ENCODE measurements around the gene CETN3. TPM values are rescaled to one million over a fixed set of nuclear protein-coding genes. Genes with fewer than 3 reads are reported as not detected.

The CETN3 gene
- total RNA-seq, 1 donor from 2014 or later, result 22.5 TPM

DNA sequence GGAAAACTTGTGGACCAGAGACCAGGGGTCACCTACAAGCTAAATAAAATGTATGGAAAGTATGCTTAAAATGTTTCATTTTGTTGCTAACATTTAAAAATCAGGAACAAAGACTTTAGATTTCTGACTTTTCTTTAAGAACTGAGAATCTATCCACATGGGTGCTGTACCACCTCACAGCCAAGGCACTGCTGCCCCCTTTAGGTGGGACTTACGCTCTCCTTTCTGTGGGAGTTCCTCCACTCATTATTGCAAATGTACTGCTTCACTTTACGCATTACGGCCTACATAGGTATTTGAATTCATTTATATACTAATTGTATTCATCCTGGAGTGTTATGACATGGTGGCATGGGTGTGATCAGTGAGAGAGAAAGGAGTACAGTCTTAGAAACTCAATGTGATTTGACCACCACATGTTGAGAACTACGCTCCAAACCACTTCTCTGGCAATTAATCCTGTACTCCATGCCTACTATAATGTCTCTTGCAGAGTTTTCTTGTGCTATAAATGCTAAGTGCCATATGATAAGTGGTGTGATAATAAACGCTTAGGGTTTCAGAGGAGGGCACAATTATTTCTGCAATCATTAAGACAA lies 24.7 kb upstream of the CETN3 start:
- peak; percentile 66 for TF ChIP-seq CTCF (IDR thresholded peaks at IDR 0.05)
- no peak overlapping the region for H3K4me3 ChIP-seq
- no peaks in the 10 kb centered on the region for H3K27me3 ChIP-seq (ENCODE audit: low read depth)
- peak; percentile 69 to 73 for ATAC-seq
- no peaks in the 10 kb centered on the region for H3K36me3 ChIP-seq
- H3K27ac ChIP-seq, result no peak overlapping the region
- DNase-seq, result peak; percentile 59
- H3K4me1 ChIP-seq, result peaks cover 4% of the 10 kb centered on the region
- intact Hi-C loops (cut with DNase I), result loop anchor here (10.0 kb wide), 1 partner anchor 351 kb away; no protein-coding TSS in a partner anchor
- no peaks in the 10 kb centered on the region for H3K9me3 ChIP-seq

GRCh38 chr5:90424245-90424644 lies 14.7 kb upstream of the CETN3 start:
- TF ChIP-seq CTCF (IDR thresholded peaks at IDR 0.05), result no peak
- H3K4me3 ChIP-seq, result no peak overlapping the region
- H3K27me3 ChIP-seq (ENCODE audit: low read depth), result no peaks in the 10 kb centered on the region
- ATAC-seq (no peak), DNase-seq (no peak)
- H3K9me3 ChIP-seq, result no peaks in the 10 kb centered on the region
- H3K36me3 ChIP-seq, result no peaks in the 10 kb centered on the region
- H3K4me1 ChIP-seq, result no peaks in the 10 kb centered on the region
- intact Hi-C loops (cut with DNase I), result no loop called here
- H3K27ac ChIP-seq, result no peak overlapping the region

DNA sequence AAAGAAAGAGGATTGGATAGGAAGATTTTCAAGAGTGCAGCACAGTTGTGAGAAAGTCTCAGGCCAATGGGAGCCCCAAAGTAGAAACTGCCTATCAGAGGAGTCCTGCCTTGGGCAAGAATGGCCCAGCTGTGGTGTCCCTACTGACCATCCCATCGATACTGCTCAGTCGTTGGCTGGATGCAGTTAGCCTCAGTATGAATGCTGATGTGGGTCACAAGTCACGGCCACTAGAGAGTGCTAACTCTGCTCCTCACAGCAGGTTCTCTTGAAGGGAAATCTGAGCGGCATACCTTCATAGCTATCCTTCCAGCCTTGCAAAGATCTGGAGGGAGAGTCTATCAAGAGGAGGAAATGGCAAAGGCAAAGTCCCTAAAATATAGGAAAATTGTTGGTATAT lies 11.6 kb upstream of the CETN3 start:
- Histone ChIP-seq H3K9me3 (no peaks in the 10 kb centered on the region), H3K4me1 (no peaks in the 10 kb centered on the region), H3K27ac (no peak overlapping the region), H3K27me3 (ENCODE audit: low read depth) (no peaks in the 10 kb centered on the region), H3K36me3 (no peaks in the 10 kb centered on the region), H3K4me3 (no peak overlapping the region)
- peak; percentile 13 for TF ChIP-seq CTCF (IDR thresholded peaks at IDR 0.05)
- ATAC-seq, result peak; percentile 57 to 68
- DNase-seq, result no peak
- intact Hi-C loops (cut with DNase I), result no loop called here

DNA sequence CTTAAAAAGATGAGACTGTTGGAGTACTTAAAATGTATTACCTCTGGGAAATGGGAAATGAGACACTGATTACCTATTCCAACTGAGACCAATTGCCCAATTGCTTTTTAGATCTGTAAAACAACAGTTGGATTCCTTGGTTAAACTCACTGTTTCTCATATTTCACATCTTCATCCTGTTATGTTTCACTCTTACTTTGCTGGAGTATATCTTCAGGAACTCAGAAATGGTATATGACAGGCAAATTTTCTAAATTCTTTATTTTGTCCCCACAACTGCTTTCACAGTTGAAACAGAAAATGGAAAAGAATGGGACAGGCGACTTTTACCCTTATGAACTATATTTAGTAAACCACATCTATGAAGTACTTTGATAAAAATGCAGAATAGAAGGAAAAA lies 8.7 kb upstream of the CETN3 start:
- H3K4me1 ChIP-seq, result no peaks in the 10 kb centered on the region
- no peak overlapping the region for H3K27ac ChIP-seq
- no peaks in the 10 kb centered on the region for H3K36me3 ChIP-seq
- H3K9me3 ChIP-seq, result no peaks in the 10 kb centered on the region
- ATAC-seq (no peak), DNase-seq (no peak)
- intact Hi-C loops (cut with DNase I), result no loop called here
- no peaks in the 10 kb centered on the region for H3K27me3 ChIP-seq (ENCODE audit: low read depth)
- no peak for TF ChIP-seq CTCF (IDR thresholded peaks at IDR 0.05)
- no peak overlapping the region for H3K4me3 ChIP-seq

GRCh38 chr5:90410178-90410762 lies 714 bp upstream of the CETN3 start:
- no peaks in the 10 kb centered on the region for H3K9me3 ChIP-seq
- DNase-seq (no peak), ATAC-seq (no peak)
- TF ChIP-seq CTCF (IDR thresholded peaks at IDR 0.05), result no peak
- peak overlapping the region; percentile 87 for H3K4me3 ChIP-seq
- H3K27me3 ChIP-seq (ENCODE audit: low read depth), result no peaks in the 10 kb centered on the region
- H3K27ac ChIP-seq, result peak overlapping the region; percentile 95
- peaks cover 7% of the 10 kb centered on the region for H3K36me3 ChIP-seq
- H3K4me1 ChIP-seq, result peaks cover 5% of the 10 kb centered on the region
- intact Hi-C loops (cut with DNase I), result no loop called here

All from lower lobe of right lung (tissue), 2 donors.